Pancreas (tissue), 10 donors: Measurements from ENCODE around the gene USHBP1. TPM values are rescaled to one million over a fixed set of nuclear protein-coding genes. Genes with fewer than 3 reads are reported as not detected.

Experiments
- ATAC-seq, 4 donors: fragments of 200-7000 bp; cut with Tn5 transposase; one replicate each; pipeline versions ENCODE4 v1.8.0 to v1.9.1; 2020; ENCODE audit warnings: mild to moderate bottlenecking in 4 of 4, moderate library complexity in 4 of 4
- DNase-seq, 6 donors: peaks; one replicate each; pipeline ENCODE4 v3.0.0-alpha.2; 2020
- FAIRE-seq: peaks from 2 replicates; lab custom pipeline; 2012; peaks lifted over from hg19 to GRCh38; lab: Jason Lieb, UNC
- H3K27ac ChIP-seq, 4 donors: fragments of 200-600 bp; sonication (generic); 1 replicate in 3 of 4; 2 replicates in 1 of 4; pipeline versions ENCODE4 v1.5.0 to v1.8.0; 2020
- H3K27me3 ChIP-seq, 4 donors: fragments of 200-600 bp; one replicate each; pipeline ENCODE4 v1.8.0; 2021
- H3K36me3 ChIP-seq, 3 donors: fragments of 200-600 bp; sonication (generic) in 1 of 3; one replicate each; pipeline versions ENCODE4 v1.5.0 to v1.8.0; 2020 to 2021
- H3K4me1 ChIP-seq, 3 donors: fragments of 200-600 bp; one replicate each; pipeline ENCODE4 v1.8.0; 2021
- H3K4me3 ChIP-seq, 4 donors: fragments of 200-600 bp; sonication (generic) in 2 of 4; one replicate each; pipeline versions ENCODE4 v1.5.0 to v1.8.0; 2020 to 2021
- H3K9me3 ChIP-seq, 4 donors: fragments of 200-600 bp; one replicate each; pipeline ENCODE4 v1.8.0; 2021
- WGBS, 2 donors: extraction: QIAGEN DNeasy Blood & Tissue Kit; methylation state at CpG; one replicate each; pipeline ENCODE4 v1.1.7; 2013; 5-methylcytosine and 5-hydroxymethylcytosine counted together
- intact Hi-C, 3 donors: fragments of 100-400 bp; cut with DNase I; formaldehyde crosslinking; loops; one replicate each; pipeline versions ENCODE4 v1.11.1 to v1.14.2; 2022
- polyA plus RNA-seq, 2 donors: library from polyadenylated mRNA; stranded (reverse); fragments of 200-250 nt; gene quantifications; one replicate each; pipeline ENCODE4 v1.2.3, GENCODE V29; 2013
- total RNA-seq, 6 donors: library from RNA; stranded (reverse); fragmentation: NEBNext Ultra II Directional in 4 of 6; extraction: Animal tissue kit (Norgen Biotek cat#: 25700) in 4 of 6; gene quantifications; one replicate each; pipeline versions ENCODE4 v1.2.1 to v1.2.4, GENCODE V29; 2021 to 2023
- TF ChIP-seq, protein P1 (sequence below), 4 donors: fragments of 200-600 bp; sonication (generic) in 3 of 4; IDR thresholded peaks; one replicate each; pipeline versions ENCODE4 v1.5.0 to v1.8.0; 2021; ENCODE audit warnings: antibody characterized with exemption in 4 of 4
- donor health status: healthy with polysubstance abuse.
- donor health status: DM: no; HTN: no; CAD: no; lungs with moderate emphysema.
- donor health status: DM: no; HTN: no; CAD: no.
- donor health status: control.
- donor health status: control.
- donor health status: Bipolar disorder and iron deficiency.
- donor health status: DM: yes; HTN: yes; CAD: no.
- donor health status: DM: no; HTN: no; CAD: no.
- donor health status: DM: no; HTN: no; CAD: no.
- donor health status: DM: yes; HTN: yes; CAD: no.

Gene USHBP1
- total and polyA plus RNA-seq, 8 donors, result 1.2 to 11.1 (median 2.1) TPM

DNA sequence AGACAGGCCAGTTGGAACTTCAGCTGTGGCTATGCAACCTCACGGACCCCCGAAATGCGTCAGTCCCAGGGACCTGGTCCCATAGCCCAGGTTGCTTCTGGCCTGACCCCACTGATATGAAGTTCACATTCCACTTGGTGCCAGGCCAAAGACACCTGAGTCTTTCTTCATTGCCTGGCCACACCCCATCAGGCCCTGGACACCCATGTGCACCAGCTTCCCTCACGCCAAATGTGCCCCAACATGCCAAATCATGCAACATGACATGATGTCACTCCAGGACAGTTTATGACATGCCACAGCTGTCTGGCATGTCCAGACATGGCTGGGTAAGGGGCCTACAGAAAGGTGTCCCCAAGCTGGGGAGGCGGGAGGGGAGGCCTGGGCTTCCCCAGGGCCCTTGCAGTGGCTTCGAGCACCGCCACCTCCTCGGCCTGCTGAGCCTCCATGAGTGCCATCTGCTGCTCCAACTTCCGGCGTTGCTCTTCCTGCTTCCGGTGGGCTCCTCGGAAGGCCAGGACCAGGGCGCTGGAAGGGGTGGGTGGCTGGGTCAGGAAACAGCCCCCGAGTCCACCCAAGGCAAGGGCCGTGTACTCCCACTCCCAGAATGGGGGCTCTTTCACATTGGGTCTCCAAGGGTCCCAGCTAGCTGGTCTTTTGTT lies 14.5 kb downstream of the USHBP1 start:
- H3K27ac ChIP-seq, result peak overlapping the region in 2 of 4 donors; percentile 84 to 91
- no peak for ATAC-seq

DNA sequence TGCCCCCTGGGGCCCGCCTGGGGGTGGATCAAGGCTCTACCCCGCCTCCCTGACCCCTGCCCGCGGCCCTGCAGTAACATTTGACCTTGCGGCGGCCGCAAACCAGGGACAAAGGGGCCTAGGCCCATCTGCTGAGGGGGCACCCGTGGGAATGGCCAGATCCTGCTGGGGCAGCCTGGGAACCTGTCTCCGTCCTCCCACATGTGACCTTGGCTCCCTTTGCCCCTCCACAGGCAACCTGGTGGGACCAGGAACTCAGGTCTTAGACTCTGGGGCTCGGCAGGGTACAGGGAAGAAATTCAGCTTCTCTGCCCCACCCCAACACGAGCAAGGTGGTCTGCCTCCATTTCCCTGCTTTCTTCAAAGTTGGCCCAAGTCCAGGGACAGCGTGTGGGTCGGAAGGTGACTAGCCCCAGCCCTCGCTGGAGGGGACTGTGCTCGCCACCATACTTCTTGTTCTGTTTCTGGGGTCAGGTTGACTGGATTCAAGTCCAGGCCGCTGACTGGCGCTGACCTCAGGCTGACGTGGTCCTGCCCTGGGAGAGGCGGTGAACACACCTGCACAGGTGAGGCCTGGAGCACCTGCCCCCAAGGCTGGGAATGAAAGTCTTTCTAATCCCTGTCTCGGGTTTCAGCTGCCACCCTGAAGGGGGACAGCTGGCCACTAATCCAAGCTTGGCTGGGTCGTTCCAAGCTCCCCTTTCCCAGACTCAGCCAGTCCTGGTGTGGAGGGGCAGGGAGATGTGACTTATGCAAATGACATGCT lies 16.4 kb downstream of the USHBP1 start:
- 28 to 32% methylated on average over 21 of the region's 21 CpGs for WGBS, 2 donors
- Histone ChIP-seq H3K27ac (peak overlapping the region; percentile 76 to 91 (median 84)), H3K36me3 (no peaks in the 10 kb centered on the region), H3K4me3 (no peak overlapping the region), H3K9me3 (no peaks in the 10 kb centered on the region), H3K27me3 (no peaks in the 10 kb centered on the region), H3K4me1 (peaks cover 18 to 28% (median 28%) of the 10 kb centered on the region in 3 donors)
- no peak for FAIRE-seq
- peak; percentile 80 to 94 (median 86) for DNase-seq
- intact Hi-C loops, result no loop called here
- TF ChIP-seq, protein P1, sequence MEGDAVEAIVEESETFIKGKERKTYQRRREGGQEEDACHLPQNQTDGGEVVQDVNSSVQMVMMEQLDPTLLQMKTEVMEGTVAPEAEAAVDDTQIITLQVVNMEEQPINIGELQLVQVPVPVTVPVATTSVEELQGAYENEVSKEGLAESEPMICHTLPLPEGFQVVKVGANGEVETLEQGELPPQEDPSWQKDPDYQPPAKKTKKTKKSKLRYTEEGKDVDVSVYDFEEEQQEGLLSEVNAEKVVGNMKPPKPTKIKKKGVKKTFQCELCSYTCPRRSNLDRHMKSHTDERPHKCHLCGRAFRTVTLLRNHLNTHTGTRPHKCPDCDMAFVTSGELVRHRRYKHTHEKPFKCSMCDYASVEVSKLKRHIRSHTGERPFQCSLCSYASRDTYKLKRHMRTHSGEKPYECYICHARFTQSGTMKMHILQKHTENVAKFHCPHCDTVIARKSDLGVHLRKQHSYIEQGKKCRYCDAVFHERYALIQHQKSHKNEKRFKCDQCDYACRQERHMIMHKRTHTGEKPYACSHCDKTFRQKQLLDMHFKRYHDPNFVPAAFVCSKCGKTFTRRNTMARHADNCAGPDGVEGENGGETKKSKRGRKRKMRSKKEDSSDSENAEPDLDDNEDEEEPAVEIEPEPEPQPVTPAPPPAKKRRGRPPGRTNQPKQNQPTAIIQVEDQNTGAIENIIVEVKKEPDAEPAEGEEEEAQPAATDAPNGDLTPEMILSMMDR (IDR thresholded peaks at IDR 0.05), result no peak
- peak; percentile 49 to 59 (median 54) for ATAC-seq

More for the DNA sequence above, 14.5 kb downstream of the USHBP1 start:
- FAIRE-seq (no peak), DNase-seq (peak in 1 of 6 donors; percentile 41)
- 87 to 90% methylated on average over 15 of the region's 15 CpGs for WGBS, 2 donors
- TF ChIP-seq, protein P1 (IDR thresholded peaks at IDR 0.05), result no peak
- intact Hi-C loops, result no loop called here
- Histone ChIP-seq H3K36me3 (no peaks in the 10 kb centered on the region), H3K4me3 (no peak overlapping the region), H3K27me3 (no peaks in the 10 kb centered on the region), H3K4me1 (peaks cover 18 to 28% (median 27%) of the 10 kb centered on the region in 3 donors), H3K9me3 (no peaks in the 10 kb centered on the region)

DNA sequence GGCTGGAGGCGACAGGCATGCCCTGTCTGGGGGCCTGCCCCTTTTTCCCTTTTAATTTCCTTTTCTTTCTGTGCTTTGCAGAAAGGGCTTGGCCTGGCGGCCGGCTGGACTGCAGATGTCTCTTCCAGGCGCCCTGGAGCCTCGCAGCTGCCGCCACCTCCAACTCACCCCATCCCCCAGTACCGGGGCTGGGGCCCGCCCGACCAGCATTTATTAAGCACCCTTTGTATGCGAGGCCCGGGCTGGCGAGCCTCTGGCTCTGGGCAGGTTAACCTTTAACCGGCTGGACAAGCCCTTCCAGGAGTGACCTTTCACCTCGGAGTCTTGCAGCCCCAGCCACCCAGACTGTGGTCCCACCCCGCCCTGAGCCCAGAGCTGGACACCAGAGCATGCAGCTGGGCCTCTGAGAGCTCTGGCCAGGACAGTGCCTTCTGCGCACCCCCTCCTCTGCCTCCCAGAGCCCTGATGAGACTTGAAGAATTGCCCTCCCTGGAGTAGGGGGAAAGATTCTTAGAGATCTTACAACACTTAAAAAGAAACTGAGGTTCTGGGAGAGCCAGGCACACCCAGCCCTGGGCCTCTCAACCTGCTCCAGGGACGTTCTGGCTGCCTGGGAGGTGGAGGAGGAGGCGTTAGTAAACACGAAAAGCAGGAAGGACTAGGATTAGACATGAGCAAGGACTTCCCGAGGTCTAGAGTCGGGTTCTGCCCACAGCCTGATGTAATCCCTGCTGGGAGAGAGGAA lies 17.7 kb downstream of the USHBP1 start:
- 12 to 15% methylated on average over 19 to 21 of the region's 21 CpGs for WGBS, 2 donors
- H3K9me3 ChIP-seq, result no peaks in the 10 kb centered on the region
- FAIRE-seq, result no peak
- H3K4me1 ChIP-seq, result peaks cover 18 to 36% (median 35%) of the 10 kb centered on the region in 3 donors
- no peaks in the 10 kb centered on the region for H3K27me3 ChIP-seq
- TF ChIP-seq, protein P1 (IDR thresholded peaks at IDR 0.05), result no peak
- peak overlapping the region; percentile 84 to 91 (median 84) for H3K27ac ChIP-seq
- intact Hi-C loops, result no loop called here
- no peaks in the 10 kb centered on the region for H3K36me3 ChIP-seq
- H3K4me3 ChIP-seq, result peak overlapping the region in 2 of 4 donors; percentile 32 to 80
- DNase-seq, result peak in 5 of 6 donors; percentile 57 to 87 (median 61)
- peak; percentile 12 to 28 (median 16) for ATAC-seq

DNA sequence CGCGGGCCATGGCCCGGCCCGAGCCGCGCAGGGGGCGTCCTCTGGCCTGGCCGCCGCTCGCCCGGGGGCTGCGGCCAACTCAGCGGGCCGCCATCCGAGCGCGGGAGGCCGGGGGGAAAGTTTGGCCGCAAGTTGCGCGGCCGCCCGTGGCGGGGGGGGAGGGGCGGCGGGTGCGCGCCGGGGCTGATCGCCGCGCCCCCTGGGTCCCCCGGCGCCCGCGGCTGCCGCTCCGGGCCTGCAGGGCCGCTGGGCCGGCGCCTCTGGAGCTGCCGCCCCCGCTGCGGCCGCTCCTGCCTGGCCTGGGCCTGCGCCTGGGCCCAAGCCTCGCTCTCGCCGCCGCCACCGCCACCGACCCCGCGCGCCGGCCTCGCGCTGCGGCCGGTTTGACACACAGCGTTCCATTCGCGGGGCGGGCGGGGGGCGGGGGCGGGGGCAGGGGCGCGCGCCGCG lies 19.0 kb downstream of the USHBP1 start, which contains the start of gene NR2F6:
TSS of gene NR2F6 (minus strand) at position 385 of the 450 bp plus-strand sequence. CDS start 699 bp downstream, outside the sequence.
- FAIRE-seq, result no peak
- WGBS, 2 donors, result 1% methylated on average over 15 to 72 of the region's 72 CpGs
- H3K4me1 ChIP-seq, result peaks cover 19 to 36% (median 35%) of the 10 kb centered on the region in 3 donors
- no peaks in the 10 kb centered on the region for H3K27me3 ChIP-seq
- no peak for DNase-seq
- peak within 1 kb of the TSS; percentile 74 to 88 (median 82) for H3K4me3 ChIP-seq
- no peaks in the 10 kb centered on the region for H3K9me3 ChIP-seq
- intact Hi-C loops, result no loop called here
- TF ChIP-seq, protein P1 (IDR thresholded peaks at IDR 0.05), result no peak
- H3K36me3 ChIP-seq, result no peaks in the 10 kb centered on the region
- peak within 1 kb of the TSS; percentile 84 to 91 (median 84) for H3K27ac ChIP-seq
- ATAC-seq, result no peak
